Fibroblast of lung (primary cell): Measurements from ENCODE around the gene ZDHHC1. TPM values are rescaled to one million over a fixed set of nuclear protein-coding genes. Genes with fewer than 3 reads are reported as not detected.

Experiments
- DNase-seq, 2 donors: peaks; one replicate each; pipeline versions ENCODE4 v3.0.0 to v3.0.0-alpha.2; 2010; ENCODE audit warnings: low read depth in 2 of 2
- H2AFZ ChIP-seq: 2 replicates; pipeline ENCODE4 v1.5.1; 2012; ENCODE audit warnings: low read length, control low read depth, inconsistent platforms
- H3K27ac ChIP-seq: 2 replicates; pipeline ENCODE4 v1.5.1; 2011; ENCODE audit warnings: low read length, control low read depth; ENCODE audit not compliant: insufficient read depth
- H3K27me3 ChIP-seq: 2 replicates; pipeline ENCODE4 v1.5.1; 2011; ENCODE audit warnings: mild to moderate bottlenecking, low read length; ENCODE audit not compliant: control insufficient read depth, insufficient read depth
- H3K36me3 ChIP-seq: 2 replicates; pipeline ENCODE4 v1.5.1; 2011; ENCODE audit warnings: low read length; ENCODE audit not compliant: control insufficient read depth, insufficient read depth
- H3K4me1 ChIP-seq: 2 replicates; pipeline ENCODE4 v1.5.1; 2011; ENCODE audit warnings: low read length; ENCODE audit not compliant: control insufficient read depth, insufficient read depth; ENCODE audit errors: extremely low read depth
- H3K4me2 ChIP-seq: 2 replicates; pipeline ENCODE4 v1.5.1; 2011; ENCODE audit warnings: low read length, control low read depth; ENCODE audit not compliant: insufficient read depth; ENCODE audit errors: extremely low read depth
- H3K4me3 ChIP-seq, 4 experiments: fragments of 200-600 bp in 1 of 4; sonication (generic) in 1 of 4; replicated peaks in 1 of 4; 2 replicates each; pipeline ENCODE4 v1.5.1; 2011 to 2016; ENCODE audit warnings: low read length in 4 of 4, low read depth in 3 of 4, mild to moderate bottlenecking in 3 of 4, control low read depth in 2 of 4, inconsistent platforms in 1 of 4, mixed read lengths in 1 of 4; ENCODE audit not compliant: insufficient read depth in 1 of 4; ENCODE audit errors: control extremely low read depth in 1 of 4
- H3K79me2 ChIP-seq: 2 replicates; pipeline ENCODE4 v1.5.1; 2012; ENCODE audit warnings: mild to moderate bottlenecking, low read length, inconsistent platforms; ENCODE audit not compliant: control insufficient read depth, insufficient read depth
- H3K9ac ChIP-seq: 2 replicates; pipeline ENCODE4 v1.5.1; 2011; ENCODE audit warnings: mild to moderate bottlenecking, low read length, control low read depth; ENCODE audit not compliant: insufficient read depth
- H3K9me3 ChIP-seq: 2 replicates; pipeline ENCODE4 v1.5.1; 2012; ENCODE audit warnings: low read depth, low read length; ENCODE audit not compliant: control insufficient read depth, insufficient read depth
- H4K20me1 ChIP-seq: 2 replicates; pipeline ENCODE4 v1.5.1; 2011; ENCODE audit warnings: low read length; ENCODE audit not compliant: control insufficient read depth, insufficient read depth; ENCODE audit errors: extremely low read depth
- EZH2 ChIP-seq: IDR thresholded peaks from 2 replicates; pipeline ENCODE4 v1.5.1; 2012; ENCODE audit warnings: low read length, control low read depth, mild to moderate bottlenecking; ENCODE audit errors: missing control alignments
- polyA plus RNA-seq, 2 donors: library from polyadenylated mRNA; depleted of rRNA in 1 of 2; stranded (reverse) in 1 of 2; unstranded in 1 of 2; fragments of >200 nt; gene quantifications; 2 replicates each; pipeline ENCODE4 v1.2.1, GENCODE V29; 2011 to 2012; ENCODE audit warnings: missing spikeins in 1 of 2
- total RNA-seq: library from RNA; depleted of rRNA; stranded (reverse); fragments of >200 nt; gene quantifications from 2 replicates; pipeline ENCODE4 v1.2.1, GENCODE V29; 2014
- TF ChIP-seq, protein P1 (sequence below), 2 donors: IDR thresholded peaks in 1 of 2; conservative IDR thresholded peaks in 1 of 2; 1 replicate in 1 of 2; 2 replicates in 1 of 2; pipeline ENCODE4 v1.5.1; 2011 to 2012; ENCODE audit warnings: low read length in 2 of 2, control low read depth in 1 of 2, inconsistent platforms in 1 of 2, low read depth in 1 of 2, mild to moderate bottlenecking in 1 of 2

ZDHHC1 gene
- total and polyA plus RNA-seq, 2 donors (not counting 1 experiment from before 2014, with no cell fraction given) = 2.7 to 6.4 TPM

DNA sequence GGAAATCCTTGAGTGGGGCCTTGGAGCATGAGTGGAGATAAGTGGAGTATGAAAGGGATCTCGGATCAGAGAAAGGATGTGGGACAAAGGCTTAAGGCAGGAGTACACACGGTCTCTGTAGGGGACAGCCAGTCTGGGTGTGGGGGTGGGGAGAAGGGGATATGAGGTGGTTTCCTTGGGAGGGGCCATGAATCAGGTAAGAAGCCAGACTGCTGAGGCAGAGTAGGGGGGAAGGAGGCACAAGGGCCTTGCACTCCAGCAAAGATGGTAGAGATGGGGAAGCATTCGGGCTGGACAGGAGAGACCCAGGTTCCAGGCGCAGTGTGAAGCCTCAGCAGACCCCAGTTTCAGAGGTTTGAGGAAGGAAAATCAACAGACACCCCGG, 16.2 kb upstream of the ZDHHC1 start:
- Histone ChIP-seq H3K4me1 (peaks cover 5% of the 10 kb centered on the region), H3K36me3 (no peaks in the 10 kb centered on the region), H3K79me2 (no peaks in the 10 kb centered on the region), H3K4me3 (no peak overlapping the region), H3K9me3 (no peaks in the 10 kb centered on the region), H3K27ac (no peak overlapping the region), H3K4me2 (no peak overlapping the region), H4K20me1 (no peaks in the 10 kb centered on the region), H2AFZ (no peak overlapping the region), H3K27me3 (peaks cover 23% of the 10 kb centered on the region), H3K9ac (no peak overlapping the region)
- TF ChIP-seq EZH2 = no peak
- TF ChIP-seq, protein P1, sequence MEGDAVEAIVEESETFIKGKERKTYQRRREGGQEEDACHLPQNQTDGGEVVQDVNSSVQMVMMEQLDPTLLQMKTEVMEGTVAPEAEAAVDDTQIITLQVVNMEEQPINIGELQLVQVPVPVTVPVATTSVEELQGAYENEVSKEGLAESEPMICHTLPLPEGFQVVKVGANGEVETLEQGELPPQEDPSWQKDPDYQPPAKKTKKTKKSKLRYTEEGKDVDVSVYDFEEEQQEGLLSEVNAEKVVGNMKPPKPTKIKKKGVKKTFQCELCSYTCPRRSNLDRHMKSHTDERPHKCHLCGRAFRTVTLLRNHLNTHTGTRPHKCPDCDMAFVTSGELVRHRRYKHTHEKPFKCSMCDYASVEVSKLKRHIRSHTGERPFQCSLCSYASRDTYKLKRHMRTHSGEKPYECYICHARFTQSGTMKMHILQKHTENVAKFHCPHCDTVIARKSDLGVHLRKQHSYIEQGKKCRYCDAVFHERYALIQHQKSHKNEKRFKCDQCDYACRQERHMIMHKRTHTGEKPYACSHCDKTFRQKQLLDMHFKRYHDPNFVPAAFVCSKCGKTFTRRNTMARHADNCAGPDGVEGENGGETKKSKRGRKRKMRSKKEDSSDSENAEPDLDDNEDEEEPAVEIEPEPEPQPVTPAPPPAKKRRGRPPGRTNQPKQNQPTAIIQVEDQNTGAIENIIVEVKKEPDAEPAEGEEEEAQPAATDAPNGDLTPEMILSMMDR (conservative IDR thresholded peaks at IDR 0.05 in 1 of 2, IDR thresholded peaks at IDR 0.05 in 1 of 2; ENCODE audit: low read depth in 1 of 2, low read length in 2 of 2) = no peak
- no peak for DNase-seq

DNA sequence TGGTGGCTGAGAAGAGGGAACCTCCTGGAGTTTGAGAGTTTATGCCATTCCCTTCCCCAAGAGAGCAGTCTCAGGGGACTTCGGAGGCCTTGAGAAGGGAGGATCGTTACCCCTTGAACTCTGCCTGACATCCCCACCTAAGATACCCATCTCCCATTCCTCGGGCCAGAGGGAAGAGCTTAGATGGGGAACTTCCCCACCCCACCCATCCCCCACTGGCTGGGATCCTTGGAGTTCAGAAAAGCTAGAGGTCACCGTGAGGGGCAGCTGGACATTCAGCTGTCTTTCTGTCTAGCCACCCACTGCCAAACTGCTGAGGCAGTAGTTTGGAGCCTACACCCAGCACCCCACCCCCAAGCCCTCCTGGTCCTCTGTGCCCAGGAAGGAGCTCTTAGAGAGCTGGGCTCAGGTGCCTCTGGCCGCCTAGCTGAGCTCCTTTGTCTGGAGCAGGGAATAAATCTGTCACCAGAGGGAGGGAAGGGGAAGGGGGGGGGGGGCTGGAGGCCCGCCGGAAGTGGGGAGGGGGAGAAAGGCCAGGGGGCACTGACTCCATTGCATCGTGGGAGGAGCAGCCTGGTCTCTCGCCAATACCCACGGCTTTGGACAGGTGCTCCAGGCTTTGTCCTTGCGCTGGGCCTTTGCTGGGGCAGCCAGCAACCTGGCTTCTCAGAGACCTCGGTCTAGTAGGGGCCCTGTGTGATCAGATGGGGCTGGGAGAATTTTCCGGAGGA, 15.7 kb upstream of the ZDHHC1 start:
- peak overlapping the region; percentile 68 for H3K4me2 ChIP-seq
- peak overlapping the region in 3 of 4 experiments; percentile 31 to 42 (median 34) for H3K4me3 ChIP-seq
- no peaks in the 10 kb centered on the region for H3K79me2 ChIP-seq
- no peak overlapping the region for H3K27ac ChIP-seq
- peaks cover 23% of the 10 kb centered on the region for H3K27me3 ChIP-seq
- H3K36me3 ChIP-seq = no peaks in the 10 kb centered on the region
- H4K20me1 ChIP-seq = no peaks in the 10 kb centered on the region
- H2AFZ ChIP-seq = no peak overlapping the region
- no peak overlapping the region for H3K9ac ChIP-seq
- TF ChIP-seq EZH2 = no peak
- TF ChIP-seq, protein P1 (conservative IDR thresholded peaks at IDR 0.05 in 1 of 2, IDR thresholded peaks at IDR 0.05 in 1 of 2; ENCODE audit: low read depth in 1 of 2, low read length in 2 of 2) = no peak
- H3K9me3 ChIP-seq = no peaks in the 10 kb centered on the region
- no peak for DNase-seq
- H3K4me1 ChIP-seq = peaks cover 5% of the 10 kb centered on the region

DNA sequence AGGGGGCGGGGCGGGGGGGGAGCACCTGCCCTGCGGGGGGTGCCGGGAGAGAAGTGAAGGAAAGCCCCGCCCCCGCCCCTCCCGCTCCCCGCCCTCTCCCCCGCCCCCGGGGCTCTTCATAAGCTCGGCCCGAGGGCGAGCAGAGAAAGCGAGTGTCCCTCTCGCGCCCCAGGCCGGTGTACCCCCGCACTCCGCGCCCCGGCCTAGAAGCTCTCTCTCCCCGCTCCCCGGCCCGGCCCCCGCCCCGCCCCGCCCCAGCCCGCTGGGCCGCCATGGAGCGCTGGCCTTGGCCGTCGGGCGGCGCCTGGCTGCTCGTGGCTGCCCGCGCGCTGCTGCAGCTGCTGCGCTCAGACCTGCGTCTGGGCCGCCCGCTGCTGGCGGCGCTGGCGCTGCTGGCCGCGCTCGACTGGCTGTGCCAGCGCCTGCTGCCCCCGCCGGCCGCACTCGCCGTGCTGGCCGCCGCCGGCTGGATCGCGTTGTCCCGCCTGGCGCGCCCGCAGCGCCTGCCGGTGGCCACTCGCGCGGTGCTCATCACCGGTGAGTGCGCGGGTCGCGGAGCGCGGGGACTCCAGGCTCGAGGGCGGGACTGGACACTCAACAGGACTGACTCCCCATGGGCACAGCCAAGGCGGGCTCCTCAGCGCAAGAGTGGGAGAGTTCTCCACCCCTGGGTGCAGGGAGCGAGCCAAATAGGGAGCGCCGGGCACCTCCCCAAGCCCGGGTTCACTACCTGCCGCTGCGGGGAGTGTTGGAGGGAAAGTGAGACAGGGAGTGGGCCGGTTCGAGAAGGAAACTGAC, 14.9 kb upstream of the ZDHHC1 start, which contains the start of gene HSD11B2:
TSS of gene HSD11B2 (plus strand) at position 145 of the 798 bp plus-strand sequence. CDS start at position 273, 128 bp downstream.
- Histone ChIP-seq H3K79me2 (no peaks in the 10 kb centered on the region), H3K27me3 (peaks cover 23% of the 10 kb centered on the region), H3K9ac (no peak within 1 kb of the TSS), H3K4me1 (peaks cover 5% of the 10 kb centered on the region), H3K4me3 (peak within 1 kb of the TSS in 3 of 4 experiments; percentile 31 to 42 (median 34)), H2AFZ (no peak within 1 kb of the TSS), H4K20me1 (no peaks in the 10 kb centered on the region), H3K4me2 (peak within 1 kb of the TSS; percentile 68), H3K27ac (no peak within 1 kb of the TSS), H3K9me3 (no peaks in the 10 kb centered on the region), H3K36me3 (no peaks in the 10 kb centered on the region)
- TF ChIP-seq, protein P1 (conservative IDR thresholded peaks at IDR 0.05 in 1 of 2, IDR thresholded peaks at IDR 0.05 in 1 of 2; ENCODE audit: low read depth in 1 of 2, low read length in 2 of 2) = no peak
- TF ChIP-seq EZH2 = no peak
- DNase-seq = peak; percentile 36 to 38
